WTC11 (cell line): ENCODE results near the gene GRIN2A. TPM values are rescaled to one million over a fixed set of nuclear protein-coding genes. Genes with fewer than 3 reads are reported as not detected.

Source experiments
- ATAC-seq: fragments of 200-7000 bp; cut with Tn5 transposase; 2 replicates; pipeline ENCODE4 v1.10.0; 2021; ENCODE audit warnings: mild to moderate bottlenecking, moderate library complexity
- CTCF ChIA-PET: fragments of 300-600 bp; sonication (Branson Sonifier 250); formaldehyde crosslinking; loops from one replicate; lab custom pipeline; 2021; ENCODE audit warnings: antibody characterized with exemption; lab: Charles Lee
- POLR2A ChIA-PET: fragments of 350-600 bp; sonication (Branson Sonifier 250); formaldehyde crosslinking; loops from one replicate; lab custom pipeline; 2021; ENCODE audit warnings: antibody characterized with exemption; lab: Charles Lee
- DNase-seq: peaks from one replicate; pipeline ENCODE4 v3.0.0; 2021; ENCODE audit warnings: low spot score
- H3K27ac Mint-ChIP-seq: 2 replicates; pipeline ENCODE4 v1.8.0; 2021; ENCODE audit warnings: mixed read lengths
- H3K27me3 Mint-ChIP-seq: 2 replicates; pipeline ENCODE4 v1.8.0; 2021; ENCODE audit warnings: low read depth, mild to moderate bottlenecking, moderate library complexity, mixed read lengths
- H3K36me3 Mint-ChIP-seq: 2 replicates; pipeline ENCODE4 v1.8.0; 2021; ENCODE audit warnings: mixed read lengths
- H3K4me1 Mint-ChIP-seq: 2 replicates; pipeline ENCODE4 v1.8.0; 2022; ENCODE audit warnings: mixed read lengths
- H3K4me3 Mint-ChIP-seq: 2 replicates; pipeline ENCODE4 v1.8.0; 2021; ENCODE audit warnings: mild to moderate bottlenecking, moderate library complexity, mixed read lengths
- H3K9me3 Mint-ChIP-seq: 2 replicates; pipeline ENCODE4 v1.8.0; 2021; ENCODE audit warnings: mixed read lengths
- ESRRA ChIP-seq: sonication (generic); formaldehyde crosslinking; IDR thresholded peaks from 2 replicates; pipeline ENCODE4 v1.8.1; 2022; ENCODE audit warnings: mild to moderate bottlenecking, missing genetic modification reagents, borderline replicate concordance
- FOXP1 ChIP-seq: sonication (generic); formaldehyde crosslinking; IDR thresholded peaks from 2 replicates; pipeline ENCODE4 v1.8.0; 2022; ENCODE audit warnings: missing genetic modification reagents, mild to moderate bottlenecking, moderate library complexity, borderline replicate concordance
- GABPB1 ChIP-seq: sonication (generic); formaldehyde crosslinking; IDR thresholded peaks from 2 replicates; pipeline ENCODE4 v1.8.1; 2023; ENCODE audit warnings: mild to moderate bottlenecking, missing genetic modification reagents
- GRHL2 ChIP-seq: fragments of 250-450 bp; sonication (Bioruptor Pico); IDR thresholded peaks from 2 replicates; pipeline ENCODE4 v1.8.0; 2022; ENCODE audit warnings: mild to moderate bottlenecking, moderate library complexity; ENCODE audit not compliant: insufficient replicate concordance, severe bottlenecking
- MYBL2 ChIP-seq: sonication (generic); formaldehyde crosslinking; IDR thresholded peaks from 2 replicates; pipeline ENCODE4 v1.8.1; 2023; ENCODE audit warnings: mild to moderate bottlenecking, moderate library complexity, missing genetic modification reagents
- NFE2L1 ChIP-seq: sonication (generic); formaldehyde crosslinking; IDR thresholded peaks from 2 replicates; pipeline ENCODE4 v1.8.1; 2023; ENCODE audit warnings: missing genetic modification reagents
- NFYB ChIP-seq: sonication (generic); formaldehyde crosslinking; conservative IDR thresholded peaks from 2 replicates; pipeline ENCODE4 v1.8.0; 2022; ENCODE audit warnings: low read depth, missing genetic modification reagents
- NR3C1 ChIP-seq: sonication (generic); formaldehyde crosslinking; conservative IDR thresholded peaks from 2 replicates; pipeline ENCODE4 v1.8.1; 2023; ENCODE audit warnings: low read depth, mild to moderate bottlenecking, missing genetic modification reagents
- OVOL2 ChIP-seq: fragments of 250-450 bp; sonication (Bioruptor Pico); IDR thresholded peaks from 2 replicates; pipeline ENCODE4 v1.9.0; 2021; ENCODE audit warnings: mild to moderate bottlenecking, borderline replicate concordance
- SMAD3 ChIP-seq: sonication (generic); formaldehyde crosslinking; IDR thresholded peaks from 2 replicates; pipeline ENCODE4 v1.8.0; 2022; ENCODE audit warnings: missing genetic modification reagents, mild to moderate bottlenecking, borderline replicate concordance
- TCF7 ChIP-seq: sonication (generic); formaldehyde crosslinking; IDR thresholded peaks from 2 replicates; pipeline ENCODE4 v1.8.0; 2022; ENCODE audit warnings: mild to moderate bottlenecking, low read depth, missing genetic modification reagents, moderate library complexity
- TEAD4 ChIP-seq: sonication (generic); formaldehyde crosslinking; IDR thresholded peaks from 2 replicates; pipeline ENCODE4 v1.8.0; 2022; ENCODE audit warnings: mild to moderate bottlenecking, missing genetic modification reagents
- ZNF232 ChIP-seq: sonication (generic); formaldehyde crosslinking; IDR thresholded peaks from 2 replicates; pipeline ENCODE4 v1.8.0; 2022; ENCODE audit warnings: mild to moderate bottlenecking, missing genetic modification reagents
- total RNA-seq: library from RNA; stranded (reverse); gene quantifications from 3 replicates; pipeline ENCODE4 v1.2.3, GENCODE V29; 2021
- TF ChIP-seq, protein P1 (sequence below): sonication (generic); formaldehyde crosslinking; IDR thresholded peaks from 2 replicates; pipeline ENCODE4 v1.8.0; 2023; ENCODE audit warnings: mild to moderate bottlenecking, missing genetic modification reagents
- TF ChIP-seq, protein P2 (sequence below): sonication (generic); formaldehyde crosslinking; IDR thresholded peaks from 2 replicates; pipeline ENCODE4 v1.8.1; 2023; ENCODE audit warnings: mild to moderate bottlenecking, missing genetic modification reagents, borderline replicate concordance
- TF ChIP-seq, protein P3 (sequence below): sonication (generic); formaldehyde crosslinking; IDR thresholded peaks from 2 replicates; pipeline ENCODE4 v1.8.0; 2022; ENCODE audit warnings: mild to moderate bottlenecking, missing genetic modification reagents
- TF ChIP-seq, protein P4 (sequence below): sonication (generic); formaldehyde crosslinking; IDR thresholded peaks from 2 replicates; pipeline ENCODE4 v1.8.1; 2022; ENCODE audit warnings: mild to moderate bottlenecking, missing genetic modification reagents, moderate library complexity, borderline replicate concordance
- TF ChIP-seq, protein P5 (sequence below): fragments of 250-450 bp; sonication (Bioruptor Pico); IDR thresholded peaks from 2 replicates; pipeline ENCODE4 v1.8.0; 2021; ENCODE audit warnings: mild to moderate bottlenecking
- TF ChIP-seq, protein P6 (sequence below): sonication (generic); formaldehyde crosslinking; IDR thresholded peaks from 2 replicates; pipeline ENCODE4 v1.8.1; 2022; ENCODE audit warnings: low read depth, mild to moderate bottlenecking, moderate library complexity, missing genetic modification reagents, borderline replicate concordance
- TF ChIP-seq, protein P7 (sequence below): sonication (generic); formaldehyde crosslinking; IDR thresholded peaks from 2 replicates; pipeline ENCODE4 v1.8.1; 2022; ENCODE audit warnings: missing genetic modification reagents, borderline replicate concordance

Gene GRIN2A
- total RNA-seq, 1 experiment from 2014 or later = 3.5 TPM

DNA sequence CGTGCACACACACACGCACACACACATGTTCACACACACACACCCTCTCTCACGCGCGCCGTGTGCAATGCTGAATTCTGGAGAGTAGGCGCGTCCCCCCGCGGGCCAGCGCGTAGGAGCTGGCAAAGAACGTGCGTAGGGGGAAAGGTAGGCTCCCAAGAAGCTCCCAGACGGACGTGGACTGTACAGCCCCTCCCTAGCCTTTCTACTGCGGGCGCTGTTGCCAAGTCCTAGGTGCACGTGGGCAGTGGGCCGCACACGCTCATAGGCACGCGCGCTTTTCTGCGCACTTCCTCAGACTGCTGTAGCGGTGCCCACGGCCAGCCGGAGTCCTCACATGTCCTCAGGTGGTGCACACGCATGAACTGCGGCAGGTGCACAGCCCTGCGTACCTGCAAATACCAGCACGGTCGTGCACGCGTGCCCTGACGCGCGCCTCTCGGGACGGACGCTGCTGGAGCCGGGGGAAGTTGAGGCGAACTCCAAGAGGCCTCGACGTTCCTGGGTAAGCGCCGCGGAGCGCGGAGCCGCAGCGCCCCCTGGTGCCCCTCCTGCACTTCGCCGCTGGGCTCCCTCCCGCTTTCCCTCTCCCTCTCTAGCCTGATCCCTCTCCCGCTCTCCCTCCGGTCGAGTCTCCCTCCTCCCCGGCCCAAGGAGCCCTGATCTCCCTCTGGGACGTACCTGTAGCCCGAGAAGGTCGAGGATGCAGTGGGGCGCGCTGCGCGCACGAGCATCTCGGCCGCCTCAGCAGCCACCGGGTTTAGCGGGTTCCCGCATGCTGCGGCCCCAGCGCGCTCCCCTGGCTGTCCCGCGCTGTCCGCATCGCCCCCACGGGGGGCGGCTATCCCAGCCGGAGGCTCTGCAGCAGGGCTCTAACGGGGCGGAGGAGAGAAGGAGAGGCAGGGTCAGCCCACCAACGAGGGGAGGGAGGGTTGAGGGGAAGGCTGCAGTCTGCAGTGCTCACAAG lies 749 bp downstream of the GRIN2A start:
- Mint-ChIP-seq H3K4me3 (peak overlapping the region; percentile 77), H3K27ac (no peak overlapping the region), H3K4me1 (peaks cover 6% of the 10 kb centered on the region; the same call in 1 of the 2 replicates), H3K27me3 (peaks cover 69% of the 10 kb centered on the region), H3K9me3 (peaks cover 11% of the 10 kb centered on the region; the same call in 1 of the 2 replicates), H3K36me3 (no peaks in the 10 kb centered on the region)
- DNase-seq (peak; percentile 88), ATAC-seq (peak; percentile 64)
- ChIA-PET POLR2A (interaction anchor here (0.6 kb wide), 1 partner anchor 1021 kb away, joined by 3 read pairs; no protein-coding TSS in a partner anchor), CTCF (interaction anchor here (0.5 to 5.4 kb wide), 49 partner anchors 8 to 1042 kb away, joined by 3 to 102 read pairs (median 3); no protein-coding TSS in a partner anchor)
- TF ChIP-seq TCF7 (CRISPR knock-in tag) (no peak), MYBL2 (CRISPR knock-in tag) (peak; percentile 89), SMAD3 (CRISPR knock-in tag) (no peak), OVOL2 (CRISPR knock-in tag) (no peak), GABPB1 (0 out of 2 replicates have a peak, but pooled peaks have one; percentile 20), GRHL2 (CRISPR knock-in tag) (no peak), NR3C1 (CRISPR knock-in tag) (0 out of 2 replicates have a peak, but pooled peaks have one; percentile 33), NFYB (CRISPR knock-in tag) (0 out of 2 replicates have a peak, but pooled peaks have one; percentile 9), FOXP1 (CRISPR knock-in tag) (peak; percentile 37; the same call in 1 of the 2 replicates), NFE2L1 (peak; percentile 58; the same call in 1 of the 2 replicates), TEAD4 (CRISPR knock-in tag) (no peak), ZNF232 (CRISPR knock-in tag) (peak; percentile 60; the same call in 1 of the 2 replicates), ESRRA (peak; percentile 74)
- TF ChIP-seq, protein P1, sequence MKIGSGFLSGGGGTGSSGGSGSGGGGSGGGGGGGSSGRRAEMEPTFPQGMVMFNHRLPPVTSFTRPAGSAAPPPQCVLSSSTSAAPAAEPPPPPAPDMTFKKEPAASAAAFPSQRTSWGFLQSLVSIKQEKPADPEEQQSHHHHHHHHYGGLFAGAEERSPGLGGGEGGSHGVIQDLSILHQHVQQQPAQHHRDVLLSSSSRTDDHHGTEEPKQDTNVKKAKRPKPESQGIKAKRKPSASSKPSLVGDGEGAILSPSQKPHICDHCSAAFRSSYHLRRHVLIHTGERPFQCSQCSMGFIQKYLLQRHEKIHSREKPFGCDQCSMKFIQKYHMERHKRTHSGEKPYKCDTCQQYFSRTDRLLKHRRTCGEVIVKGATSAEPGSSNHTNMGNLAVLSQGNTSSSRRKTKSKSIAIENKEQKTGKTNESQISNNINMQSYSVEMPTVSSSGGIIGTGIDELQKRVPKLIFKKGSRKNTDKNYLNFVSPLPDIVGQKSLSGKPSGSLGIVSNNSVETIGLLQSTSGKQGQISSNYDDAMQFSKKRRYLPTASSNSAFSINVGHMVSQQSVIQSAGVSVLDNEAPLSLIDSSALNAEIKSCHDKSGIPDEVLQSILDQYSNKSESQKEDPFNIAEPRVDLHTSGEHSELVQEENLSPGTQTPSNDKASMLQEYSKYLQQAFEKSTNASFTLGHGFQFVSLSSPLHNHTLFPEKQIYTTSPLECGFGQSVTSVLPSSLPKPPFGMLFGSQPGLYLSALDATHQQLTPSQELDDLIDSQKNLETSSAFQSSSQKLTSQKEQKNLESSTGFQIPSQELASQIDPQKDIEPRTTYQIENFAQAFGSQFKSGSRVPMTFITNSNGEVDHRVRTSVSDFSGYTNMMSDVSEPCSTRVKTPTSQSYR = 0 out of 2 replicates have a peak, but pooled peaks have one; percentile 61
- TF ChIP-seq, protein P2, sequence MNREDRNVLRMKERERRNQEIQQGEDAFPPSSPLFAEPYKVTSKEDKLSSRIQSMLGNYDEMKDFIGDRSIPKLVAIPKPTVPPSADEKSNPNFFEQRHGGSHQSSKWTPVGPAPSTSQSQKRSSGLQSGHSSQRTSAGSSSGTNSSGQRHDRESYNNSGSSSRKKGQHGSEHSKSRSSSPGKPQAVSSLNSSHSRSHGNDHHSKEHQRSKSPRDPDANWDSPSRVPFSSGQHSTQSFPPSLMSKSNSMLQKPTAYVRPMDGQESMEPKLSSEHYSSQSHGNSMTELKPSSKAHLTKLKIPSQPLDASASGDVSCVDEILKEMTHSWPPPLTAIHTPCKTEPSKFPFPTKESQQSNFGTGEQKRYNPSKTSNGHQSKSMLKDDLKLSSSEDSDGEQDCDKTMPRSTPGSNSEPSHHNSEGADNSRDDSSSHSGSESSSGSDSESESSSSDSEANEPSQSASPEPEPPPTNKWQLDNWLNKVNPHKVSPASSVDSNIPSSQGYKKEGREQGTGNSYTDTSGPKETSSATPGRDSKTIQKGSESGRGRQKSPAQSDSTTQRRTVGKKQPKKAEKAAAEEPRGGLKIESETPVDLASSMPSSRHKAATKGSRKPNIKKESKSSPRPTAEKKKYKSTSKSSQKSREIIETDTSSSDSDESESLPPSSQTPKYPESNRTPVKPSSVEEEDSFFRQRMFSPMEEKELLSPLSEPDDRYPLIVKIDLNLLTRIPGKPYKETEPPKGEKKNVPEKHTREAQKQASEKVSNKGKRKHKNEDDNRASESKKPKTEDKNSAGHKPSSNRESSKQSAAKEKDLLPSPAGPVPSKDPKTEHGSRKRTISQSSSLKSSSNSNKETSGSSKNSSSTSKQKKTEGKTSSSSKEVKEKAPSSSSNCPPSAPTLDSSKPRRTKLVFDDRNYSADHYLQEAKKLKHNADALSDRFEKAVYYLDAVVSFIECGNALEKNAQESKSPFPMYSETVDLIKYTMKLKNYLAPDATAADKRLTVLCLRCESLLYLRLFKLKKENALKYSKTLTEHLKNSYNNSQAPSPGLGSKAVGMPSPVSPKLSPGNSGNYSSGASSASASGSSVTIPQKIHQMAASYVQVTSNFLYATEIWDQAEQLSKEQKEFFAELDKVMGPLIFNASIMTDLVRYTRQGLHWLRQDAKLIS (CRISPR knock-in tag) = 0 out of 2 replicates have a peak, but pooled peaks have one; percentile 41
- TF ChIP-seq, protein P3, sequence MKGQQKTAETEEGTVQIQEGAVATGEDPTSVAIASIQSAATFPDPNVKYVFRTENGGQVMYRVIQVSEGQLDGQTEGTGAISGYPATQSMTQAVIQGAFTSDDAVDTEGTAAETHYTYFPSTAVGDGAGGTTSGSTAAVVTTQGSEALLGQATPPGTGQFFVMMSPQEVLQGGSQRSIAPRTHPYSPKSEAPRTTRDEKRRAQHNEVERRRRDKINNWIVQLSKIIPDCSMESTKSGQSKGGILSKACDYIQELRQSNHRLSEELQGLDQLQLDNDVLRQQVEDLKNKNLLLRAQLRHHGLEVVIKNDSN (CRISPR knock-in tag) = no peak
- TF ChIP-seq, protein P4, sequence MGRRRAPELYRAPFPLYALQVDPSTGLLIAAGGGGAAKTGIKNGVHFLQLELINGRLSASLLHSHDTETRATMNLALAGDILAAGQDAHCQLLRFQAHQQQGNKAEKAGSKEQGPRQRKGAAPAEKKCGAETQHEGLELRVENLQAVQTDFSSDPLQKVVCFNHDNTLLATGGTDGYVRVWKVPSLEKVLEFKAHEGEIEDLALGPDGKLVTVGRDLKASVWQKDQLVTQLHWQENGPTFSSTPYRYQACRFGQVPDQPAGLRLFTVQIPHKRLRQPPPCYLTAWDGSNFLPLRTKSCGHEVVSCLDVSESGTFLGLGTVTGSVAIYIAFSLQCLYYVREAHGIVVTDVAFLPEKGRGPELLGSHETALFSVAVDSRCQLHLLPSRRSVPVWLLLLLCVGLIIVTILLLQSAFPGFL (CRISPR knock-in tag) = 0 out of 2 replicates have a peak, but pooled peaks have one; percentile 52
- TF ChIP-seq, protein P5, sequence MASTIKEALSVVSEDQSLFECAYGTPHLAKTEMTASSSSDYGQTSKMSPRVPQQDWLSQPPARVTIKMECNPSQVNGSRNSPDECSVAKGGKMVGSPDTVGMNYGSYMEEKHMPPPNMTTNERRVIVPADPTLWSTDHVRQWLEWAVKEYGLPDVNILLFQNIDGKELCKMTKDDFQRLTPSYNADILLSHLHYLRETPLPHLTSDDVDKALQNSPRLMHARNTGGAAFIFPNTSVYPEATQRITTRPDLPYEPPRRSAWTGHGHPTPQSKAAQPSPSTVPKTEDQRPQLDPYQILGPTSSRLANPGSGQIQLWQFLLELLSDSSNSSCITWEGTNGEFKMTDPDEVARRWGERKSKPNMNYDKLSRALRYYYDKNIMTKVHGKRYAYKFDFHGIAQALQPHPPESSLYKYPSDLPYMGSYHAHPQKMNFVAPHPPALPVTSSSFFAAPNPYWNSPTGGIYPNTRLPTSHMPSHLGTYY (CRISPR knock-in tag) = no peak
- TF ChIP-seq, protein P6, sequence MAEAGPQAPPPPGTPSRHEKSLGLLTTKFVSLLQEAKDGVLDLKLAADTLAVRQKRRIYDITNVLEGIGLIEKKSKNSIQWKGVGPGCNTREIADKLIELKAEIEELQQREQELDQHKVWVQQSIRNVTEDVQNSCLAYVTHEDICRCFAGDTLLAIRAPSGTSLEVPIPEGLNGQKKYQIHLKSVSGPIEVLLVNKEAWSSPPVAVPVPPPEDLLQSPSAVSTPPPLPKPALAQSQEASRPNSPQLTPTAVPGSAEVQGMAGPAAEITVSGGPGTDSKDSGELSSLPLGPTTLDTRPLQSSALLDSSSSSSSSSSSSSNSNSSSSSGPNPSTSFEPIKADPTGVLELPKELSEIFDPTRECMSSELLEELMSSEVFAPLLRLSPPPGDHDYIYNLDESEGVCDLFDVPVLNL = no peak
- TF ChIP-seq, protein P7, sequence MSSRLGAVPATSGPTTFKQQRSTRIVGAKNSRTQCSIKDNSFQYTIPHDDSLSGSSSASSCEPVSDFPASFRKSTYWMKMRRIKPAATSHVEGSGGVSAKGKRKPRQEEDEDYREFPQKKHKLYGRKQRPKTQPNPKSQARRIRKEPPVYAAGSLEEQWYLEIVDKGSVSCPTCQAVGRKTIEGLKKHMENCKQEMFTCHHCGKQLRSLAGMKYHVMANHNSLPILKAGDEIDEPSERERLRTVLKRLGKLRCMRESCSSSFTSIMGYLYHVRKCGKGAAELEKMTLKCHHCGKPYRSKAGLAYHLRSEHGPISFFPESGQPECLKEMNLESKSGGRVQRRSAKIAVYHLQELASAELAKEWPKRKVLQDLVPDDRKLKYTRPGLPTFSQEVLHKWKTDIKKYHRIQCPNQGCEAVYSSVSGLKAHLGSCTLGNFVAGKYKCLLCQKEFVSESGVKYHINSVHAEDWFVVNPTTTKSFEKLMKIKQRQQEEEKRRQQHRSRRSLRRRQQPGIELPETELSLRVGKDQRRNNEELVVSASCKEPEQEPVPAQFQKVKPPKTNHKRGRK (CRISPR knock-in tag) = no peak
